ENCODE measurements around the gene EML6. TPM values are rescaled to one million over a fixed set of nuclear protein-coding genes. Genes with fewer than 3 reads are reported as not detected.

Gene EML6
- total and polyA plus RNA-seq, 2 of the 8 experiments (the other 6 are each of a cell fraction or from before 2014, with no cell fraction given), result 1.2 to 1.6 TPM

GRCh38 chr2:54708584-54709335 lies 14.7 kb upstream of the EML6 start:
- Histone ChIP-seq H2BK12ac (ENCODE audit: low read depth, low read length) (no peak overlapping the region), H3K56ac (replicated peaks; ENCODE audit: insufficient read length, low read depth, low read length) (no peak overlapping the region), H3K4me1 (replicated peaks in 1 of 4; ENCODE audit: control insufficient read depth in 3 of 4, insufficient read depth in 4 of 4, low read length in 3 of 4) (peaks cover 0 to 8% (median under 1%) of the 10 kb centered on the region in 4 experiments; a peak in 4 of 7 replicates), H4K8ac (ENCODE audit: extremely low read depth, insufficient read depth, low read length) (peak overlapping the region; percentile 41; the same call in 1 of the 2 replicates), H3K23me2 (ENCODE audit: low read depth, low read length) (peaks cover 8% of the 10 kb centered on the region; the same call in 1 of the 2 replicates), H3K27me3 (replicated peaks in 1 of 4; ENCODE audit: control insufficient read depth in 3 of 4, extremely low read depth in 1 of 4, insufficient read depth in 3 of 4, low read length in 3 of 4) (peaks cover 0 to 9% (median 5%) of the 10 kb centered on the region in 4 experiments; a peak in 4 of 7 replicates), H2AFZ (ENCODE audit: low read length) (peak overlapping the region; percentile 83), H4K20me1 (replicated peaks in 1 of 2; ENCODE audit: control insufficient read depth in 1 of 2, insufficient read depth in 2 of 2, low read length in 2 of 2) (no peaks in the 10 kb centered on the region), H4K5ac (ENCODE audit: insufficient read length, low read depth, low read length) (peak overlapping the region; percentile 52), H2BK15ac (ENCODE audit: low read length) (no peak overlapping the region), H3K79me2 (ENCODE audit: control insufficient read depth in 1 of 2, insufficient read depth in 2 of 2, low read length in 2 of 2) (no peaks in the 10 kb centered on the region), H3K9me3 (ENCODE audit: insufficient read depth in 2 of 2, low read depth in 1 of 2, low read length in 1 of 2) (no peaks in the 10 kb centered on the region), H4K91ac (replicated peaks; ENCODE audit: insufficient read length, low read length) (no peak overlapping the region), H3K36me3 (ENCODE audit: control insufficient read depth in 2 of 4, insufficient read depth in 4 of 4, low read length in 3 of 4) (no peaks in the 10 kb centered on the region), H3K23ac (ENCODE audit: insufficient read length) (no peak overlapping the region), H2BK20ac (ENCODE audit: low read length) (no peak overlapping the region), H3K4ac (replicated peaks; ENCODE audit: insufficient read length, low read depth, low read length) (no peak overlapping the region), H3K9ac (replicated peaks in 1 of 4; ENCODE audit: extremely low read depth in 1 of 4, low read depth in 3 of 4, low read length in 3 of 4) (no peak overlapping the region; a peak in 3 of 7 replicates), H2BK5ac (ENCODE audit: low read depth, low read length) (no peak overlapping the region), H3K4me2 (ENCODE audit: insufficient read depth in 1 of 2, low read depth in 2 of 2, low read length in 2 of 2) (peak overlapping the region; percentile 89 to 90), H3K4me3 (ENCODE audit: extremely low read depth in 1 of 4, insufficient read depth in 2 of 4, low read depth in 3 of 4, low read length in 4 of 4) (peak overlapping the region; percentile 56 to 73 (median 63)), H3K27ac (ENCODE audit: low read depth, low read length) (no peak overlapping the region), H3K14ac (ENCODE audit: insufficient read length) (no peak overlapping the region), H2AK5ac (ENCODE audit: low read depth, low read length) (no peak overlapping the region), H3K79me1 (ENCODE audit: low read depth, low read length) (no peaks in the 10 kb centered on the region), H3K18ac (ENCODE audit: extremely low read depth, low read length) (peak overlapping the region; percentile 34), H2BK120ac (replicated peaks; ENCODE audit: low read depth, low read length) (no peak overlapping the region)
- ChIA-PET CTCF (ENCODE audit: partially characterized antibody) (interaction anchor here (0.5 to 9.5 kb wide), 15 partner anchors 14 to 1478 kb away, joined by 3 to 179 read pairs (median 5); partner anchors contain the start of gene EML6), POLR2A (ENCODE audit: partially characterized antibody) (no interaction called here)
- DNase-seq (ENCODE audit: low read depth in 1 of 2, low spot score in 2 of 2) (peak in 1 of 2 experiments; percentile 73), FAIRE-seq (no peak)
- 9% methylated on average over 24 of the region's 35 CpGs; no CpG with 5 or more reads in 1 of the 2 experiments for WGBS, 2 experiments (ENCODE audit: extremely low coverage in 1 of 2, insufficient coverage in 1 of 2, insufficient read length in 1 of 2, insufficient replicate concordance in 2 of 2, low coverage in 1 of 2, low lambda C conversion rate in 2 of 2, missing lambda C conversion rate in 1 of 2)
- TF ChIP-seq HDAC2 (IDR thresholded peaks at IDR 0.05; ENCODE audit: borderline replicate concordance in 1 of 2, low read depth in 2 of 2, low read length in 2 of 2) (peak in 1 of 2 experiments; percentile 67; a peak in 1 of 4 replicates), POLR2AphosphoS5 (IDR thresholded peaks at IDR 0.05; ENCODE audit: low read depth, low read length) (no peak), ATF2 (IDR thresholded peaks at IDR 0.05; ENCODE audit: low read length) (no peak), BACH1 (IDR thresholded peaks at IDR 0.05; ENCODE audit: low read length) (0 out of 2 replicates have a peak, but pooled peaks have one; percentile 6), BCL11A (IDR thresholded peaks at IDR 0.05; ENCODE audit: low read depth in 2 of 2, low read length in 2 of 2) (no peak), SUZ12 (IDR thresholded peaks at IDR 0.05; ENCODE audit: low read length) (0 out of 2 replicates have a peak, but pooled peaks have one; percentile 8), YY1 (IDR thresholded peaks at IDR 0.05; ENCODE audit: low read depth, low read length) (no peak), MAX (IDR thresholded peaks at IDR 0.05) (0 out of 2 replicates have a peak, but pooled peaks have one; percentile 6), TCF12 (IDR thresholded peaks at IDR 0.05; ENCODE audit: low read depth, low read length) (no peak), POU5F1 (IDR thresholded peaks at IDR 0.05; ENCODE audit: low read depth, low read length) (no peak)
